GM18861 (cell line): ENCODE results near the gene NLRP1.

Source experiments
- ATAC-seq: cut with Tn5 transposase; IDR thresholded peaks from one replicate; pipeline ENCODE4 v1.9.1; 2021; ENCODE audit not compliant: unreplicated experiment

NLRP1 gene

GRCh38 chr17:5485270-5486205, 98.8 kb downstream of the NLRP1 start, which contains the start of gene DERL2:
Gene DERL2 (minus strand): TSS chr17:5486178. CDS start chr17:5486161, 17 bp downstream.
- ATAC-seq: peak; percentile 26

- no peak for ATAC-seq
Measured at GRCh38 chr17:5481451-5481850, 102.9 kb downstream of the NLRP1 start.

GRCh38 chr17:5480962-5481361, 103.3 kb downstream of the NLRP1 start:
- ATAC-seq: no peak

- ATAC-seq: no peak
Measured at GRCh38 chr17:5478992-5479391, 105.3 kb downstream of the NLRP1 start.

- ATAC-seq: no peak
Measured at GRCh38 chr17:5473906-5474305, 110.4 kb downstream of the NLRP1 start.

- ATAC-seq: no peak
Measured at GRCh38 chr17:5472511-5472910, 111.8 kb downstream of the NLRP1 start.

GRCh38 chr17:5468075-5468473, 116.2 kb downstream of the NLRP1 start:
- ATAC-seq: no peak

- ATAC-seq: no peak
Measured at GRCh38 chr17:5467416-5467815, 116.9 kb downstream of the NLRP1 start.

- ATAC-seq: no peak
Measured at GRCh38 chr17:5466295-5466694, 118.0 kb downstream of the NLRP1 start.

- no peak for ATAC-seq
Measured at GRCh38 chr17:5464717-5465507, 119.4 kb downstream of the NLRP1 start.
